ENCODE results near the gene ADAMTS6.

ADAMTS6 gene

GRCh38 chr5:65204966-65205365 is 276.8 kb downstream of the ADAMTS6 start:
- H3K23ac ChIP-seq (ENCODE audit: low read depth, low read length, poor library complexity) = no peak overlapping the region
- H3K9me3 ChIP-seq (replicated peaks in 1 of 2; ENCODE audit: control insufficient read depth in 2 of 2, insufficient read depth in 1 of 2, low read depth in 1 of 2, low read length in 2 of 2) = no peaks in the 10 kb centered on the region
- H3K14ac ChIP-seq (ENCODE audit: low read length) = no peak overlapping the region
- no peak overlapping the region for H2BK12ac ChIP-seq (ENCODE audit: low read length)
- no peak overlapping the region for H2BK15ac ChIP-seq (ENCODE audit: low read length)
- H3K4me1 ChIP-seq (ENCODE audit: control insufficient read depth in 2 of 2, insufficient read depth in 1 of 2, low read depth in 1 of 2, low read length in 2 of 2) = no peaks in the 10 kb centered on the region
- no peak overlapping the region for H3K9ac ChIP-seq (ENCODE audit: low read depth, low read length, poor library complexity)
- H2BK5ac ChIP-seq (ENCODE audit: low read length) = no peak overlapping the region
- no peak for DNase-seq (ENCODE audit: low spot score)
- no CpG with 5 or more reads among the region's 3 CpGs for WGBS, 2 donors (ENCODE audit: extremely low coverage in 2 of 2, insufficient read length in 2 of 2, insufficient replicate concordance in 1 of 2)
- no peaks in the 10 kb centered on the region for H3K27me3 ChIP-seq (ENCODE audit: control insufficient read depth in 3 of 3, insufficient read depth in 3 of 3, low read depth in 1 of 3, low read length in 3 of 3)
- no peak overlapping the region for H4K91ac ChIP-seq (ENCODE audit: low read depth, low read length, poor library complexity)
- H3K4ac ChIP-seq (ENCODE audit: low read length) = no peak overlapping the region
- no peak overlapping the region for H3K4me3 ChIP-seq (ENCODE audit: low read length in 2 of 2)
- no peak overlapping the region for H3K27ac ChIP-seq (replicated peaks; ENCODE audit: low read length)
- H3K79me1 ChIP-seq (ENCODE audit: low read depth, low read length) = no peaks in the 10 kb centered on the region
- H3K18ac ChIP-seq (ENCODE audit: low read length) = no peak overlapping the region
- no peak overlapping the region for H2BK120ac ChIP-seq (ENCODE audit: low read depth, low read length)
- H2AFZ ChIP-seq (ENCODE audit: low read length) = no peak overlapping the region
- no peak overlapping the region for H2AK5ac ChIP-seq (ENCODE audit: low read depth, low read length)
- no peak overlapping the region for H3K4me2 ChIP-seq (ENCODE audit: insufficient read depth, low read length, poor library complexity, severe bottlenecking)
- H4K8ac ChIP-seq (ENCODE audit: low read depth, low read length) = no peak overlapping the region
- H3K36me3 ChIP-seq (replicated peaks in 1 of 2; ENCODE audit: control insufficient read depth in 2 of 2, insufficient read depth in 2 of 2, low read length in 2 of 2) = no peaks in the 10 kb centered on the region

DNA sequence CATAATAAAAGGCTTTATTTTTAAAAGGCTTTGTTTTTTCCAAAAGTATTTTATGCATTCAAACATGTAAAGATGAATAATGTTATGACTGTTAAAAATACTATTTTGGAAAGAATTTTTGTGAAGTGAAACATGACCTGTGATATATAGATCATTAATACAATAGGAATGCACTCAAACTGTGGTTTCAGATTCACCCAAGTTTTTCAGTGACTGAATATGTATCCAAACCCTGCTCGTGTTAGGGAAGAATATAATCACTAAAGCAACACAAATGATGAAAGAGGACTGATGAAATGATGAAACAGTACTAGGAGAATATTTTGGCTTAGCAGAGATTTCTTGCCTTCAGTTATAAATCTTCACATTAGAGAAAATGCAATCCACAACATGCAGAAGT is 278.0 kb downstream of the ADAMTS6 start:
- H4K91ac ChIP-seq (ENCODE audit: low read depth, low read length, poor library complexity) = no peak overlapping the region
- no peak overlapping the region for H2BK12ac ChIP-seq (ENCODE audit: low read length)
- no peak overlapping the region for H2AFZ ChIP-seq (ENCODE audit: low read length)
- no peak overlapping the region for H3K4ac ChIP-seq (ENCODE audit: low read length)
- H3K4me1 ChIP-seq (ENCODE audit: control insufficient read depth in 2 of 2, insufficient read depth in 1 of 2, low read depth in 1 of 2, low read length in 2 of 2) = no peaks in the 10 kb centered on the region
- H3K14ac ChIP-seq (ENCODE audit: low read length) = no peak overlapping the region
- H3K23ac ChIP-seq (ENCODE audit: low read depth, low read length, poor library complexity) = no peak overlapping the region
- H3K9ac ChIP-seq (ENCODE audit: low read depth, low read length, poor library complexity) = no peak overlapping the region
- no peak overlapping the region for H3K4me2 ChIP-seq (ENCODE audit: insufficient read depth, low read length, poor library complexity, severe bottlenecking)
- H3K36me3 ChIP-seq (replicated peaks in 1 of 2; ENCODE audit: control insufficient read depth in 2 of 2, insufficient read depth in 2 of 2, low read length in 2 of 2) = no peaks in the 10 kb centered on the region
- no peak overlapping the region for H4K8ac ChIP-seq (ENCODE audit: low read depth, low read length)
- H2BK15ac ChIP-seq (ENCODE audit: low read length) = no peak overlapping the region
- H3K27ac ChIP-seq (replicated peaks; ENCODE audit: low read length) = no peak overlapping the region
- H3K79me1 ChIP-seq (ENCODE audit: low read depth, low read length) = no peaks in the 10 kb centered on the region
- no CpG with 5 or more reads among the region's 1 CpG for WGBS, 2 donors (ENCODE audit: extremely low coverage in 2 of 2, insufficient read length in 2 of 2, insufficient replicate concordance in 1 of 2)
- no peaks in the 10 kb centered on the region for H3K27me3 ChIP-seq (ENCODE audit: control insufficient read depth in 3 of 3, insufficient read depth in 3 of 3, low read depth in 1 of 3, low read length in 3 of 3)
- H3K4me3 ChIP-seq (ENCODE audit: low read length in 2 of 2) = no peak overlapping the region
- H2BK5ac ChIP-seq (ENCODE audit: low read length) = no peak overlapping the region
- H2BK120ac ChIP-seq (ENCODE audit: low read depth, low read length) = no peak overlapping the region
- H2AK5ac ChIP-seq (ENCODE audit: low read depth, low read length) = no peak overlapping the region
- no peaks in the 10 kb centered on the region for H3K9me3 ChIP-seq (replicated peaks in 1 of 2; ENCODE audit: control insufficient read depth in 2 of 2, insufficient read depth in 1 of 2, low read depth in 1 of 2, low read length in 2 of 2)
- DNase-seq (ENCODE audit: low spot score) = no peak
- H3K18ac ChIP-seq (ENCODE audit: low read length) = no peak overlapping the region

- no peak overlapping the region for H2BK5ac ChIP-seq (ENCODE audit: low read length)
- no peak overlapping the region for H3K4me3 ChIP-seq (ENCODE audit: low read length in 2 of 2)
- H3K27ac ChIP-seq (replicated peaks; ENCODE audit: low read length) = no peak overlapping the region
- no peaks in the 10 kb centered on the region for H3K27me3 ChIP-seq (ENCODE audit: control insufficient read depth in 3 of 3, insufficient read depth in 3 of 3, low read depth in 1 of 3, low read length in 3 of 3)
- no peak overlapping the region for H2BK15ac ChIP-seq (ENCODE audit: low read length)
- no peak overlapping the region for H4K8ac ChIP-seq (ENCODE audit: low read depth, low read length)
- H4K91ac ChIP-seq (ENCODE audit: low read depth, low read length, poor library complexity) = no peak overlapping the region
- H2BK120ac ChIP-seq (ENCODE audit: low read depth, low read length) = no peak overlapping the region
- H3K36me3 ChIP-seq (replicated peaks in 1 of 2; ENCODE audit: control insufficient read depth in 2 of 2, insufficient read depth in 2 of 2, low read length in 2 of 2) = peaks cover 0 to 3% of the 10 kb centered on the region in 2 donors
- DNase-seq (ENCODE audit: low spot score) = no peak
- H3K14ac ChIP-seq (ENCODE audit: low read length) = no peak overlapping the region
- H2AFZ ChIP-seq (ENCODE audit: low read length) = no peak overlapping the region
- H3K4ac ChIP-seq (ENCODE audit: low read length) = no peak overlapping the region
- no peaks in the 10 kb centered on the region for H3K79me1 ChIP-seq (ENCODE audit: low read depth, low read length)
- H2BK12ac ChIP-seq (ENCODE audit: low read length) = no peak overlapping the region
- H3K18ac ChIP-seq (ENCODE audit: low read length) = no peak overlapping the region
- no peaks in the 10 kb centered on the region for H3K9me3 ChIP-seq (replicated peaks in 1 of 2; ENCODE audit: control insufficient read depth in 2 of 2, insufficient read depth in 1 of 2, low read depth in 1 of 2, low read length in 2 of 2)
- H3K4me1 ChIP-seq (ENCODE audit: control insufficient read depth in 2 of 2, insufficient read depth in 1 of 2, low read depth in 1 of 2, low read length in 2 of 2) = no peaks in the 10 kb centered on the region
- no CpG with 5 or more reads among the region's 3 CpGs for WGBS, 2 donors (ENCODE audit: extremely low coverage in 2 of 2, insufficient read length in 2 of 2, insufficient replicate concordance in 1 of 2)
- H2AK5ac ChIP-seq (ENCODE audit: low read depth, low read length) = no peak overlapping the region
- H3K9ac ChIP-seq (ENCODE audit: low read depth, low read length, poor library complexity) = no peak overlapping the region
- H3K4me2 ChIP-seq (ENCODE audit: insufficient read depth, low read length, poor library complexity, severe bottlenecking) = no peak overlapping the region
- H3K23ac ChIP-seq (ENCODE audit: low read depth, low read length, poor library complexity) = no peak overlapping the region
These were observed 281.6 kb downstream of the ADAMTS6 start for GRCh38 chr5:65199993-65200675.

DNA sequence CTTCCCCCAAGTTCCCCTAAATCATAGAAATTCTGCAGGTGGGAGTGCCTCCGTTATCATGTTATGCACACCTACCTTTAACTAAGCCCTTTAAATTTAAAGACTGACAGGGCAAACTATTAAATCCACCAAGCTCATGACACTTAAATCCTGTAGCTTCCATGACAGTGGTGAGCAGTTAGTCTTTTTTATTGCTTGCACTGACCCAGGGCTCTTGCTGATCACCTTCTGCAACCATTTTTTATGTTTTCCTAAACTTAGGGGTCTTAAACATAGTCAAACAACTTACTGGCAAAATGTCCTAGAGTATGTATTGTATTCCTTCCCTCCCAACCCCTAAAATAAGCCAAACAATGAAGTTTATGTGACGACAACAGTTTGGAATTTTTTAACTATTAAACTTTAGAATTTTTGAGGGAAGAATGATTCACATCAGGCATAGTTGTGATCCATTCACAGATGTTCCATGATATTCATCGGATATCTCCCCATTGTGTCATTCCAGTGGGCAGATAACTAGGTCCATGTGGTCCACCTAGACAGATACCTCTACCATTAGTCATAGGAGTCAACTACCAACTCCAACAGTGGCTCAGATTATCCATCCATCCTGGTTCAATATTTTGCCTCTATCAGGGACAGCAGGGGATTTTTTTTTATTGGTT is 283.1 kb downstream of the ADAMTS6 start:
- H3K4ac ChIP-seq (ENCODE audit: low read length) = no peak overlapping the region
- H2BK15ac ChIP-seq (ENCODE audit: low read length) = no peak overlapping the region
- no peak overlapping the region for H3K27ac ChIP-seq (replicated peaks; ENCODE audit: low read length)
- H3K9ac ChIP-seq (ENCODE audit: low read depth, low read length, poor library complexity) = no peak overlapping the region
- H3K4me3 ChIP-seq (ENCODE audit: low read length in 2 of 2) = no peak overlapping the region
- H3K4me1 ChIP-seq (ENCODE audit: control insufficient read depth in 2 of 2, insufficient read depth in 1 of 2, low read depth in 1 of 2, low read length in 2 of 2) = no peaks in the 10 kb centered on the region
- H3K23ac ChIP-seq (ENCODE audit: low read depth, low read length, poor library complexity) = no peak overlapping the region
- no peak overlapping the region for H4K91ac ChIP-seq (ENCODE audit: low read depth, low read length, poor library complexity)
- H3K36me3 ChIP-seq (replicated peaks in 1 of 2; ENCODE audit: control insufficient read depth in 2 of 2, insufficient read depth in 2 of 2, low read length in 2 of 2) = peaks cover 0 to 4% of the 10 kb centered on the region in 2 donors
- no peak overlapping the region for H4K8ac ChIP-seq (ENCODE audit: low read depth, low read length)
- H3K27me3 ChIP-seq (ENCODE audit: control insufficient read depth in 3 of 3, insufficient read depth in 3 of 3, low read depth in 1 of 3, low read length in 3 of 3) = no peaks in the 10 kb centered on the region
- no peak overlapping the region for H2BK12ac ChIP-seq (ENCODE audit: low read length)
- WGBS, 2 donors (ENCODE audit: extremely low coverage in 2 of 2, insufficient read length in 2 of 2, insufficient replicate concordance in 1 of 2) = no CpG with 5 or more reads among the region's 3 CpGs
- H2AK5ac ChIP-seq (ENCODE audit: low read depth, low read length) = no peak overlapping the region
- H2AFZ ChIP-seq (ENCODE audit: low read length) = no peak overlapping the region
- H3K18ac ChIP-seq (ENCODE audit: low read length) = no peak overlapping the region
- no peak overlapping the region for H2BK120ac ChIP-seq (ENCODE audit: low read depth, low read length)
- no peak for DNase-seq (ENCODE audit: low spot score)
- no peak overlapping the region for H3K4me2 ChIP-seq (ENCODE audit: insufficient read depth, low read length, poor library complexity, severe bottlenecking)
- no peaks in the 10 kb centered on the region for H3K9me3 ChIP-seq (replicated peaks in 1 of 2; ENCODE audit: control insufficient read depth in 2 of 2, insufficient read depth in 1 of 2, low read depth in 1 of 2, low read length in 2 of 2)
- no peak overlapping the region for H2BK5ac ChIP-seq (ENCODE audit: low read length)
- no peaks in the 10 kb centered on the region for H3K79me1 ChIP-seq (ENCODE audit: low read depth, low read length)
- H3K14ac ChIP-seq (ENCODE audit: low read length) = no peak overlapping the region
